ENCODE results near the gene L3MBTL3.

The L3MBTL3 gene

GRCh38 chr6:130047088-130047995, 29.0 kb downstream of the L3MBTL3 start:
- TF ChIP-seq TEAD4 (IDR thresholded peaks at IDR 0.05) (no peak), NFIC (IDR thresholded peaks at IDR 0.05) (no peak), TCF12 (IDR thresholded peaks at IDR 0.05; ENCODE audit: low read depth) (no peak), RAD21 (IDR thresholded peaks at IDR 0.05; ENCODE audit: low read depth) (no peak), EP300 (IDR thresholded peaks at IDR 0.05; ENCODE audit: borderline replicate concordance) (no peak), YY1 (IDR thresholded peaks at IDR 0.05; ENCODE audit: low read depth) (no peak), CEBPB (IDR thresholded peaks at IDR 0.05) (no peak), TAF1 (IDR thresholded peaks at IDR 0.05; ENCODE audit: low read depth) (no peak), CREB1 (IDR thresholded peaks at IDR 0.05; ENCODE audit: low read depth) (no peak), USF1 (IDR thresholded peaks at IDR 0.05) (no peak), FOXM1 (IDR thresholded peaks at IDR 0.05; ENCODE audit: borderline replicate concordance, low read depth) (no peak), ZBTB7A (IDR thresholded peaks at IDR 0.05; ENCODE audit: low read depth) (no peak), REST (IDR thresholded peaks at IDR 0.05; ENCODE audit: low read depth) (no peak), MAX (IDR thresholded peaks at IDR 0.05) (no peak), EGR1 (IDR thresholded peaks at IDR 0.05) (no peak)

GRCh38 chr6:130050230-130050629, 31.8 kb downstream of the L3MBTL3 start:
- TF ChIP-seq RAD21 (IDR thresholded peaks at IDR 0.05; ENCODE audit: low read depth) (no peak), CREB1 (IDR thresholded peaks at IDR 0.05; ENCODE audit: low read depth) (no peak), MAX (IDR thresholded peaks at IDR 0.05) (no peak), CEBPB (IDR thresholded peaks at IDR 0.05) (no peak), TAF1 (IDR thresholded peaks at IDR 0.05; ENCODE audit: low read depth) (no peak), EGR1 (IDR thresholded peaks at IDR 0.05) (no peak), FOXM1 (IDR thresholded peaks at IDR 0.05; ENCODE audit: borderline replicate concordance, low read depth) (no peak), NFIC (IDR thresholded peaks at IDR 0.05) (no peak), TEAD4 (IDR thresholded peaks at IDR 0.05) (no peak), ZBTB7A (IDR thresholded peaks at IDR 0.05; ENCODE audit: low read depth) (no peak), YY1 (IDR thresholded peaks at IDR 0.05; ENCODE audit: low read depth) (no peak), TCF12 (IDR thresholded peaks at IDR 0.05; ENCODE audit: low read depth) (no peak), USF1 (IDR thresholded peaks at IDR 0.05) (no peak), REST (IDR thresholded peaks at IDR 0.05; ENCODE audit: low read depth) (no peak), EP300 (IDR thresholded peaks at IDR 0.05; ENCODE audit: borderline replicate concordance) (no peak)

GRCh38 chr6:130054725-130055124, 36.3 kb downstream of the L3MBTL3 start:
- TF ChIP-seq REST (IDR thresholded peaks at IDR 0.05; ENCODE audit: low read depth) (no peak), NFIC (IDR thresholded peaks at IDR 0.05) (no peak), USF1 (IDR thresholded peaks at IDR 0.05) (no peak)

GRCh38 chr6:130055271-130055670, 36.9 kb downstream of the L3MBTL3 start:
- TF ChIP-seq CREB1 (IDR thresholded peaks at IDR 0.05; ENCODE audit: low read depth) (no peak), TCF12 (IDR thresholded peaks at IDR 0.05; ENCODE audit: low read depth) (no peak), YY1 (IDR thresholded peaks at IDR 0.05; ENCODE audit: low read depth) (no peak), TEAD4 (IDR thresholded peaks at IDR 0.05) (no peak), NFIC (IDR thresholded peaks at IDR 0.05) (no peak), FOXM1 (IDR thresholded peaks at IDR 0.05; ENCODE audit: borderline replicate concordance, low read depth) (no peak), MAX (IDR thresholded peaks at IDR 0.05) (no peak), RAD21 (IDR thresholded peaks at IDR 0.05; ENCODE audit: low read depth) (no peak), ZBTB7A (IDR thresholded peaks at IDR 0.05; ENCODE audit: low read depth) (no peak)
